Activated naive CD4-positive, alpha-beta T cell treated with anti-CD3 and anti-CD28 coated beads, Interleukin-2, amount 10 ng/mL, durations not matched to agents 7 days and 5 days (primary cell): ENCODE measurements around the gene ZNF469.

Source experiments
- CTCF ChIA-PET: fragments of 350-600 bp; sonication (Branson Sonifier 250); formaldehyde crosslinking; loops from one replicate; lab custom pipeline; 2021; ENCODE audit warnings: antibody characterized with exemption; lab: Charles Lee
- DNase-seq: peaks from one replicate; pipeline ENCODE4 v3.0.0-alpha.2; 2020
- H3K27ac Mint-ChIP-seq: one replicate; pipeline ENCODE4 v1.8.0; 2021; ENCODE audit warnings: mild to moderate bottlenecking, moderate library complexity, mixed read lengths
- H3K27me3 Mint-ChIP-seq: one replicate; pipeline ENCODE4 v1.8.0; 2021; ENCODE audit warnings: mild to moderate bottlenecking, mixed read lengths
- H3K36me3 Mint-ChIP-seq: one replicate; pipeline ENCODE4 v1.8.0; 2021; ENCODE audit warnings: mixed read lengths
- H3K4me1 Mint-ChIP-seq: one replicate; pipeline ENCODE4 v1.8.0; 2021; ENCODE audit warnings: mixed read lengths
- H3K4me3 Mint-ChIP-seq: one replicate; pipeline ENCODE4 v1.8.0; 2021; ENCODE audit warnings: mild to moderate bottlenecking, moderate library complexity, mixed read lengths
- H3K9me3 Mint-ChIP-seq: one replicate; pipeline ENCODE4 v1.8.0; 2021; ENCODE audit warnings: mixed read lengths

ZNF469 gene

DNA sequence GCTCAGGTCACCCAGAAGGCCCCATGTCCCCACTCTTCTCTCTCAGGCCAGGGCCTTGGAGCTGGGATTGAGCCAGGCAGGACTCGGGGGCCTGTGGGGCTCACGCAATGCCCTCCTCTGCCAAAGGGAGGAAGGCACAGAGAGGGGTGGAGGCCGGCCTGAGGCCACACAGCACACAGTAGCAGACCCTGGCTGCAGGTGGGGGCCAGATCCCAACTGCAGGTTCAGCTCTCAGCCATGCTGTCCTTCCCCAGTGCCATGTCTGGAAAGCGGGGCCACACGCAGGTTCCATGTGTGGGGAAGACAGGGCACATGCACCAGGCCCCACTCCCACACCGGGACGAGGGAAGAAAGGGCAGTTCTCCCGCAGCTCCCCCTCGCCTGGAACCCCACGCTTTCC is 37.0 kb downstream of the ZNF469 start:
- no peaks in the 10 kb centered on the region for H3K9me3 Mint-ChIP-seq
- H3K36me3 Mint-ChIP-seq, result no peaks in the 10 kb centered on the region
- H3K27ac Mint-ChIP-seq, result no peak overlapping the region
- CTCF ChIA-PET, result no interaction called here
- no peak overlapping the region for H3K4me3 Mint-ChIP-seq
- H3K4me1 Mint-ChIP-seq, result no peaks in the 10 kb centered on the region
- peaks cover 14% of the 10 kb centered on the region for H3K27me3 Mint-ChIP-seq
- no peak for DNase-seq

DNA sequence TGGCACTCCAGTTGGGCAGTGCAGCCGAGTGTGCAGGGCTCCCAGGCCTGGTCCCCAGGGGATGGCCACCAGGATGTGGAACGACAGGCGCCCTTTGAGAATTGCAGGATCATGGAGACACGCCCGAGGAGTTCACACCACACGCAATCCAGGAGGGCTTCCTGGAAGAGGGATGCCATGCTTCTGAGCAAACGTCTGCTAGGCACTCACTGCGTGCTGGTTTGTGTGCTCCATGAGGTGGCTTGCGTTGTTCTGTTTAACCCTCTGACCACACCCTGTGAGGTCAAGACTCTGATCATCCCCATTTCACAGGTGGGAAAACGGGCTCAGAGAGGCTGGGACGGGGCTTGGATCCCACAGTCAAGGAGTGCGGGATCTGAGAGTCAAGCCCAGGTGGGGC is 37.7 kb downstream of the ZNF469 start:
- DNase-seq, result no peak
- H3K4me1 Mint-ChIP-seq, result no peaks in the 10 kb centered on the region
- no peaks in the 10 kb centered on the region for H3K9me3 Mint-ChIP-seq
- CTCF ChIA-PET, result no interaction called here
- H3K27ac Mint-ChIP-seq, result no peak overlapping the region
- no peaks in the 10 kb centered on the region for H3K36me3 Mint-ChIP-seq
- H3K27me3 Mint-ChIP-seq, result peaks cover 21% of the 10 kb centered on the region
- no peak overlapping the region for H3K4me3 Mint-ChIP-seq

DNA sequence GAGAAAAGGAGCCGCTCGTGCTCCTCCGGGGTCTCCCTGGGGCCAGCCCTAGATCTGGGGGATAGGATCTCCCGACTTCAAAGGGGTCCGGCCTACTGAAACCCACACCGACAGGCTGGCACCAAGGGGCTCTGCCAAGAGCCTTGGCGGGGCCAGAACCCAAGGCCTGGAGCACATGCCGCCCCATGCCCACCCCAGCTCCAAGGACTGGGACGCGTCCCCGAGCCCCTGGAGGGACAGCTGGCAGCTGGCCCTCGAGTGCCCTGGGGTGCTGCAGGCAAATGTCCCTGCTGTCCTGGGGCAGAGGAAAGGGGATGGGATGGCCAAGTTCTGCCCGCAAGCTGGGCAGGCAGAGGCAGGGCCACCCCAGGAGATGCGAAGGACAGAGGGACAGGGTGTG is 38.5 kb downstream of the ZNF469 start:
- Mint-ChIP-seq H3K27ac (no peak overlapping the region), H3K36me3 (no peaks in the 10 kb centered on the region), H3K4me1 (no peaks in the 10 kb centered on the region), H3K9me3 (no peaks in the 10 kb centered on the region), H3K27me3 (peaks cover 24% of the 10 kb centered on the region), H3K4me3 (no peak overlapping the region)
- CTCF ChIA-PET, result no interaction called here
- no peak for DNase-seq

DNA sequence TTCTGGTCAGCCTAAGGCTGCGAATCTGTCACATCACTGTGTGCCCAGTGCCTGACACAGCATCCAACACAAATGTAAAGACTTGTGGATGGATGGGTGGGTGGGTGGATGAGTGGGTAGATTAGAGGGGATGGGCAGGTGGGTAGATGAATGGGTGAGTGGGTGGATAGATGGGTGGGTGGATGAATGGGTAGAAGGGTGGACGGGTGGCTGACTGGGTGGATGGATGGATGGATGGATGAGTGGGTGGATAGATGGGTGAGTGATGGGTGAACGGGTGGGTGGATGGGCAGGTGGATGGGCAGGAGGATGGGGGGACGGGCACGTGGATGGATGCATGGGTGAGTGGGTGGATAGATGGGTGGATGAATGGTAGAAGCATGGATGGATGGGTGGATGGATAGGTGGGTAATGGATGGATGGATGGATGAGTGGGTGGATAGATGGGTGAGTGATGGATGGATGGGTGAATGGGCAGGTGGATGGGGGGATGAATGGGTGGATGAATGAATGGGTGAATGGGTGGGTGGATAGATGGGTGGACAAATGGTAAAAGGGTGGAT is 39.2 kb downstream of the ZNF469 start:
- Mint-ChIP-seq H3K9me3 (no peaks in the 10 kb centered on the region), H3K27ac (no peak overlapping the region), H3K27me3 (peaks cover 24% of the 10 kb centered on the region), H3K36me3 (no peaks in the 10 kb centered on the region), H3K4me1 (no peaks in the 10 kb centered on the region), H3K4me3 (no peak overlapping the region)
- no peak for DNase-seq
- CTCF ChIA-PET, result no interaction called here

DNA sequence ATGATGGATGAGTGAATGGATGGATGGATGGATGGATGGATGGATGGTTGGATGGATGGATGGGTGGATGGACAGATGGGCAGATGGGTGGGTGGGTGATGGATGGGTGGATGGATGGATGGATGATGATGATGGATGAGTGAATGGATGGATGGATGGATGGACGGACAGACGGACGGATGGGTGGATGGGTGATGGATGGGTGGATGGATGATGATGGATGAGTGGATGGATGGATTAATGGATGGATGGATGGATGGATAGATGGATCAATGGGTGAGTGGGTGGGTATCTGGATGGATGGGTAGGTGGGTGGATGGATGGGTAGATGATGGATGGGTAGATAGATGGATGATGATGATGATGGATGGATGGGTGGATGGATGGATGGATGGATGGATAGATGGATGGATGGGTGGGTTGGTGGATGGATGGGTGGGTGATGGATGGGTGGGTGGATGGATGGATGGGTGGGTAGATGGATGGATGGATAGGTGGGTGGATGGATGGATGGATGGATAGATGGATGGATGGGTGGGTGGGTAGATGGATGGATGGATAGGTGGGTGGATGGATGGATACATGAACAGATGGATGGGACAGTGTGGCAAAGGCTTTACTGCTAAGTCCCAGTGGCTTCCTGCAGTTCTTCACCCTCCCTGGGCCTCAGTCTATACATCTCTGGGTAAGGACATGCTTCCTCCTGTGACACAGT is 40.1 kb downstream of the ZNF469 start:
- Mint-ChIP-seq H3K27ac (no peak overlapping the region), H3K36me3 (no peaks in the 10 kb centered on the region), H3K27me3 (peaks cover 24% of the 10 kb centered on the region), H3K4me1 (no peaks in the 10 kb centered on the region), H3K9me3 (no peaks in the 10 kb centered on the region), H3K4me3 (no peak overlapping the region)
- DNase-seq, result no peak
- CTCF ChIA-PET, result no interaction called here

DNA sequence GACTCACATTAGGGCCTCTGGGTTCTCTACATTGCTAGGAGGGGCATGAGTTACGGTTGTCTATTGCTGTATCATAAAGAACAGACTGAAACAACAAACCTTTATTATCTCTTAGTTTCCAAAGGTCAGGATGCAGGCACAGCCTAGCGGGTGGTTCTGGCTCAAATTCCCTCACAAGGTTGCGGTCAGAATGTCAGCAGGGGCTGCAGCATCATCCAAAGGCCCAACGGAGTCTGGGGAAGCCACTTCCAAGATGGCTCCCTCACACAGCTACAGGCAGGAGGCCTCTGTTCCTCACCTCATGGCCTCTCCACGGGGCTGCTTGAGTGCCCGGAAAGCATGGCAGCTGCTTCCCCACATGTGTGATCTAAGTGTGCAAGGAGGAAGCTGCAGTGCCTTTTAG is 40.7 kb downstream of the ZNF469 start:
- H3K9me3 Mint-ChIP-seq, result no peaks in the 10 kb centered on the region
- peaks cover 24% of the 10 kb centered on the region for H3K27me3 Mint-ChIP-seq
- H3K4me1 Mint-ChIP-seq, result no peaks in the 10 kb centered on the region
- H3K27ac Mint-ChIP-seq, result no peak overlapping the region
- no peak overlapping the region for H3K4me3 Mint-ChIP-seq
- CTCF ChIA-PET, result no interaction called here
- no peak for DNase-seq
- H3K36me3 Mint-ChIP-seq, result no peaks in the 10 kb centered on the region

DNA sequence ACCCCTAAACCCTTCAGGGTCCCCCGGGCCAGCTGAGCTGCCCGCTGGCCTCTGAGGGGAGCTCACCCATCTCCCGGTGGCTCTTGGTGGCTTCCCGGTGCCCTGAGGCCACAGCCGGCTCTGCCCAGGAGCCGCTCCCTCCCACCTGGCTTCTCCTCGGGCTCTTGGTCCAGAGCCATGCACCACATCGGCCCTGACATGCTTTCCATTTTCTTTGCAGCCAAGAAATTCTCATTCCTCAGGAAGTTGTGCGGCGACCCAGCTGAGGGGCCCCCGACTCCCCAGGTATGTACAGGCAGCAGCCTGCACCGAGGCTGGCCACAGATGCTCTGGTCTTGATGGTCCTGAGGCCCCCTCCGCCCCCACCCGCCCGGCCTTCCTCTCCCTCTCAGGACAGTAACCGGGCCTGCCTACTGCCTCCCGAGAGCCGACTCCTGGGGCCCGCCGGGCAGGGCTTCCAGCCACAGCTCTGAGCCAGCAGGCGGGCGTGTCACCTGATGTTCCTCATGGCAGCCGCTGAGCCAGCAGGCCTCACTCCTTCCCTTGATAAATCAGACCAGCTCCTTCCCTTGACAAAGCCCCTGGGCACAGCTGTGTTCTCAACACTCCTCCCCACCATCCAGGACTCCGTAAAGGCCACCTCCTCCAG is 42.0 kb downstream of the ZNF469 start:
- Mint-ChIP-seq H3K36me3 (no peaks in the 10 kb centered on the region), H3K27me3 (peaks cover 26% of the 10 kb centered on the region), H3K9me3 (no peaks in the 10 kb centered on the region), H3K4me1 (peaks cover under 1% of the 10 kb centered on the region), H3K27ac (no peak overlapping the region), H3K4me3 (no peak overlapping the region)
- no peak for DNase-seq
- CTCF ChIA-PET, result no interaction called here

DNA sequence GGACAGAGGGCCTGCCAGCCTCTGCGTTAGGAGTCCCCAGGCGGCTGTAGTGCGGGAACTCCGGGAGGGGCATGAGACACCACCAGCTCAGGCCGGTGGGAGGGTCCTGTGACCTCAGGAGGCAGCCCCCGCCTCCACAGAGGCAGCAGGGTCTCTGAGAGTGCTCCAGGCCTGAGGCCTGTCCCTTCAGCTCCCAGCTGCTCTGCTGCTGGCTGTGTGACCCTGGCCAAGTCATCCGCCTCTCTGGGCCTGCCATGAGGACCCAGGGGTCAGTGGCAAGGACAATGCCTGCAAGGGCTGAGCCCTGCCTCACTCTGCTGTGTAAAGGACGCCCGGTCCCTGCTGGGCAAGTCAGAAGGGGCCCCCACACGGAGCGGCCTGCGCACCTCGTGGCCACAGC is 43.3 kb downstream of the ZNF469 start:
- H3K36me3 Mint-ChIP-seq, result no peaks in the 10 kb centered on the region
- no peak overlapping the region for H3K4me3 Mint-ChIP-seq
- CTCF ChIA-PET, result no interaction called here
- H3K9me3 Mint-ChIP-seq, result no peaks in the 10 kb centered on the region
- DNase-seq, result no peak
- H3K27me3 Mint-ChIP-seq, result peaks cover 39% of the 10 kb centered on the region
- peaks cover 3% of the 10 kb centered on the region for H3K4me1 Mint-ChIP-seq
- no peak overlapping the region for H3K27ac Mint-ChIP-seq

DNA sequence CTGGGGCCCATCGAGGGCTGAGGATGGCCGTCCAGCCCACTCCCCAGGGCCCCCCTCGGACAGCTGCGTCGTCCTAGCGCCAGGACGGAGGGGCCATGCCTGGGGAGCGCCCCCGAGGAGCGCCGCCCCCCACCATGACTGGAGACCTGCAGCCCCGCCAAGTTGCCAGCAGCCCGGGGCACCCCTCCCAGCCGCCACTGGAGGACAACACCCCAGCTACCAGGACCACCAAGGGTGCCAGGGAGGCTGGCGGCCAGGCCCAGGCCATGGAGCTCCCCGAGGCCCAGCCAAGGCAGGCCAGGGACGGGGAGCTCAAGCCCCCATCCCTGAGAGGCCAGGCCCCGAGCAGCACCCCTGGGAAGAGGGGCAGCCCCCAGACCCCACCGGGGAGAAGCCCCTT is 44.6 kb downstream of the ZNF469 start:
- DNase-seq, result no peak
- no peaks in the 10 kb centered on the region for H3K36me3 Mint-ChIP-seq
- H3K4me1 Mint-ChIP-seq, result peaks cover 5% of the 10 kb centered on the region
- CTCF ChIA-PET, result interaction anchor here (0.8 to 1.4 kb wide), 2 partner anchors 9 to 10 kb away, joined by 3 to 4 read pairs; no protein-coding TSS in a partner anchor
- H3K4me3 Mint-ChIP-seq, result no peak overlapping the region
- H3K27ac Mint-ChIP-seq, result no peak overlapping the region
- H3K27me3 Mint-ChIP-seq, result peaks cover 52% of the 10 kb centered on the region
- no peaks in the 10 kb centered on the region for H3K9me3 Mint-ChIP-seq

DNA sequence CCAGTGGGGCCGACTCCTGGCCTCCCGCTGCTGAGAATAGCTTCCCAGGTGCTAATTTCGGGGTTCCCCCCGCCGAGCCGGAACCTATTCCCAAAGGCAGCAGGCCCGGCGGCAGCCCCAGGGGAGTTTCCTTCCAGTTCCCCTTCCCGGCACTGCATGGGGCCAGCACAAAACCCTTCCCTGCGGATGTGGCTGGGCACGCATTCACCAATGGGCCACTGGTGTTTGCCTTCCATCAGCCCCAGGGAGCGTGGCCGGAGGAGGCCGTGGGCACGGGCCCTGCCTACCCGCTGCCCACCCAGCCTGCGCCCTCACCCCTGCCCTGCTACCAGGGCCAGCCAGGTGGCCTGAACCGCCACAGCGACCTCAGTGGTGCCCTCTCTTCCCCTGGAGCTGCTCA is 45.4 kb downstream of the ZNF469 start:
- H3K27ac Mint-ChIP-seq, result no peak overlapping the region

DNA sequence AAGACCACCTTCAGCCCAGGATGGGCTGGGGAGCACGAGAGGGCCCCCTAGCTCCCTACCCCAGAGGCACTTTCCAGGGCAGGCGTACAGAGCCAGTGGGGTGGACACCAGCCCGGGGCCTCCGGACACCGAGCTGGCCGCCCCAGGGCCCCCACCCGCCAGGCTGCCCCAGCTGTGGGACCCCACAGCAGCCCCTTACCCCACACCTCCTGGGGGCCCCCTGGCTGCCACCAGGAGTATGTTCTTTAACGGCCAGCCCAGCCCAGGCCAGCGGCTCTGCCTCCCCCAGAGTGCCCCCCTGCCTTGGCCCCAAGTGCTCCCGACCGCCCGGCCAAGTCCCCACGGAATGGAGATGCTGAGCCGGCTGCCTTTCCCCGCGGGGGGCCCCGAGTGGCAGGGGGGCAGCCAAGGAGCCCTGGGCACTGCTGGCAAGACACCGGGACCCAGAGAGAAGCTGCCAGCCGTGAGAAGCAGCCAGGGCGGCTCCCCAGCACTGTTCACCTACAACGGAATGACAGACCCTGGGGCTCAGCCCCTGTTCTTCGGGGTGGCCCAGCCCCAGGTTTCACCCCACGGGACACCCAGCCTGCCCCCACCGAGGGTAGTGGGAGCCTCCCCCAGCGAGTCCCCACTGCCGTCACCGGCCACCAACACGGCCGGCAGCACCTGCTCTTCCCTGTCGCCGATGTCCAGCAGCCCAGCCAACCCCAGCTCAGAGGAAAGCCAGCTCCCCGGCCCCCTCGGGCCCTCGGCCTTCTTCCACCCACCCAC is 46.0 kb downstream of the ZNF469 start:
- H3K4me3 Mint-ChIP-seq, result peak overlapping the region; percentile 18
- peaks cover 52% of the 10 kb centered on the region for H3K27me3 Mint-ChIP-seq
- no peak for DNase-seq
- no peaks in the 10 kb centered on the region for H3K36me3 Mint-ChIP-seq
- H3K4me1 Mint-ChIP-seq, result peaks cover 5% of the 10 kb centered on the region
- no peaks in the 10 kb centered on the region for H3K9me3 Mint-ChIP-seq
- CTCF ChIA-PET, result interaction anchor here (0.6 kb wide), 1 partner anchor 11 kb away, joined by 3 read pairs; no protein-coding TSS in a partner anchor
- no peak overlapping the region for H3K27ac Mint-ChIP-seq

More for the DNA sequence above, 45.4 kb downstream of the ZNF469 start:
- no peak for DNase-seq
- CTCF ChIA-PET, result interaction anchor here (0.6 to 0.8 kb wide), 2 partner anchors 8 to 12 kb away, joined by 3 to 4 read pairs; no protein-coding TSS in a partner anchor
- peaks cover 57% of the 10 kb centered on the region for H3K27me3 Mint-ChIP-seq
- no peak overlapping the region for H3K4me3 Mint-ChIP-seq
- H3K4me1 Mint-ChIP-seq, result peaks cover 5% of the 10 kb centered on the region
- H3K36me3 Mint-ChIP-seq, result no peaks in the 10 kb centered on the region
- no peaks in the 10 kb centered on the region for H3K9me3 Mint-ChIP-seq

DNA sequence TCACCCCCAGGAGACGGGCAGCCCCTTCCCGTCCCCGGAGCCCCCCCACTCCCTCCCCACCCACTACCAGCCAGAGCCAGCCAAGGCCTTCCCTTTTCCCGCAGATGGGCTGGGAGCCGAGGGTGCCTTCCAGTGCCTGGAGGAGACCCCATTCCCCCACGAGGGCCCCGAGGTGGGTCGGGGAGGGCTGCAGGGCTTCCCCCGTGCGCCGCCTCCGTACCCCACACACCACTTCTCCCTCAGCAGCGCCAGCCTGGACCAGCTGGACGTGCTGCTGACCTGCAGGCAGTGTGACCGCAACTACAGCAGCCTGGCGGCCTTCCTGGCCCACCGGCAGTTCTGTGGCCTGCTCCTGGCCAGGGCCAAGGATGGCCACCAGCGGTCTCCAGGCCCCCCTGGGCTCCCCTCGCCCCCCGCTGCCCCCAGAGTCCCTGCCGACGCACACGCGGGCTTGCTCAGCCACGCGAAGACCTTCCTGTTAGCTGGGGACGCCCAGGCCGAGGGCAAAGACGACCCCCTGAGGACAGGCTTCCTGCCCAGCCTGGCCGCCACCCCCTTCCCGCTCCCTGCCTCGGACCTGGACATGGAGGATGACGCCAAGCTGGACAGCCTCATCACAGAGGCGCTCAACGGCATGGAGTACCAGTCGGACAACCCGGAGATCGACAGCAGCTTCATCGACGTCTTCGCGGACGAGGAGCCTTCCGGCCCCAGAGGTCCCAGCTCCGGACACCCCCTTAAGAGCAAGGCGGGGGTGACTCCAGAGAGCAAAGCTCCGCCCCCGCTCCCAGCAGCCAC is 46.8 kb downstream of the ZNF469 start:
- Mint-ChIP-seq H3K36me3 (no peaks in the 10 kb centered on the region), H3K4me1 (peaks cover 5% of the 10 kb centered on the region), H3K9me3 (no peaks in the 10 kb centered on the region), H3K4me3 (peak overlapping the region; percentile 54), H3K27me3 (peaks cover 45% of the 10 kb centered on the region), H3K27ac (no peak overlapping the region)
- CTCF ChIA-PET, result interaction anchor here (1.2 kb wide), 1 partner anchor 472 kb away, joined by 3 read pairs; no protein-coding TSS in a partner anchor
- DNase-seq, result no peak

DNA sequence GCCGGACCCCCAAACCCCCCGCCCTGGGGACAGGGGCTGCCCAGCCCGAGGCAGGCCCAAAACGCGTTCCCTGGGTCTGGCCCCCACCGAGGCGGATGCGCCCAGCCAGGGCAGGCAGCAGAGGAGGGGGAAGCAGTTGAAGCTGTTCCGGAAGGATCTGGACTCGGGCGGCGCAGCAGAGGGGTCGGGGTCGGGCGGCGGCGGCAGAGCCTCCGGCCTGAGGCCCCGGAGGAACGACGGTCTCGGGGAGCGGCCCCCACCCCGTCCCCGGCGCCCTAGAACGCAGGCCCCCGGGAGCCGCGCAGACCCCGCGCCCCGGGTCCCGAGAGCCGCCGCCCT is 47.4 kb downstream of the ZNF469 start:
- H3K27ac Mint-ChIP-seq, result no peak overlapping the region
- H3K4me1 Mint-ChIP-seq, result peaks cover 5% of the 10 kb centered on the region
- peak; percentile 38 for DNase-seq
- H3K27me3 Mint-ChIP-seq, result peaks cover 39% of the 10 kb centered on the region
- no peaks in the 10 kb centered on the region for H3K9me3 Mint-ChIP-seq
- H3K4me3 Mint-ChIP-seq, result peak overlapping the region; percentile 59
- CTCF ChIA-PET, result interaction anchor here (1.2 kb wide), 1 partner anchor 472 kb away, joined by 3 read pairs; no protein-coding TSS in a partner anchor
- no peaks in the 10 kb centered on the region for H3K36me3 Mint-ChIP-seq
